Stimulated activated CD8-positive, alpha-beta memory T cell treated with anti-CD3 and anti-CD28 coated beads, Interleukin-12 subunit alpha, Interleukin-12 subunit beta, amount 100 ng/mL, for 4 hours (primary cell): ENCODE measurements around the gene NABP1.
"Not testable (repeated sequence)": the region's sequence is repeated elsewhere in the genome, so short reads cannot be mapped to it uniquely, and the experiment has no call there.

ENCODE experiments used
- DNase-seq: peaks from one replicate; pipeline ENCODE4 v3.0.0-alpha.2; 2020; ENCODE audit warnings: low read depth

NABP1 gene, protein sequence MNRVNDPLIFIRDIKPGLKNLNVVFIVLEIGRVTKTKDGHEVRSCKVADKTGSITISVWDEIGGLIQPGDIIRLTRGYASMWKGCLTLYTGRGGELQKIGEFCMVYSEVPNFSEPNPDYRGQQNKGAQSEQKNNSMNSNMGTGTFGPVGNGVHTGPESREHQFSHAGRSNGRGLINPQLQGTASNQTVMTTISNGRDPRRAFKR

DNA sequence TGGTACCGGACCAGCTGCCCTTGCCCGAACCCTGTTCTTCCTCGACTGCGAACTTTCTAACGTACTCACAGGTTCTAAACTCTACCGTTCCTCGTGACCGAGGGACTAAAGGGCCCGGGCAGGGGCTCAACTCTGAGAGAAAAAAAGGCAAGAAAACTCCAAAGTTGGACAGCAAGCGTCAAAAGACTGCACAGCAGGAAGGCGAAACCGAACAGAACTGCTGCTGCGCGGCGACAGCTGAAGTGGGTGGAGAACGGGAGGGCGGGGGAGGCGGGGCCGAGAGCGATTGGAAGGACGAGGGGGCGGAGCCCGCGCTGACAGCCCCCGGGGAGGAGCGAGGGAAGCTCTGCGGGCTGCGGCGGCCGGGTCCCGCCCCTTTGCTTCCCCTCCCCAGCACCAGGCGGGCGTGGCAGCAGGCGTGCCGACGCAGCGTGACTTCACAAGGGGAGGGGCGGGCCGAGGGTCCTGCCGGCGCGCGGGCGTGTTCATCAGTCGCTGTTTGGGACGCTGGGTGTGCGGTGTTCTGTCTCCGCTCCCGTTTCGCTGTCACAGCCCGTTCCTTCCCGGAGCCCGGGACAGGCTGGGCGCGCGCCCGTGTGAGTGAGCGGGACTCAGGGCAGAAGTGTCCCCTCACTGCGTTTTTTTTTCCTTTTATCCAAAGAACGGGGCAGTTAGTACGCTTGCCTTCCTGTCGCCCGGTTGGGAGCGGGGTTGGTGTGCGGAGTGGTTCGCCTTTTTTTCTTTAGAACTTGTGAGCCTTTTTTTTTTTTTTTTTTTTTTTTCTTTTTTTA lies at the start of gene NABP1:
Gene NABP1 (plus strand): TSS at position 491 of the 791 bp plus-strand sequence. CDS start 479 bp downstream, outside the sequence.
- DNase-seq, result peak; percentile 98

DNA sequence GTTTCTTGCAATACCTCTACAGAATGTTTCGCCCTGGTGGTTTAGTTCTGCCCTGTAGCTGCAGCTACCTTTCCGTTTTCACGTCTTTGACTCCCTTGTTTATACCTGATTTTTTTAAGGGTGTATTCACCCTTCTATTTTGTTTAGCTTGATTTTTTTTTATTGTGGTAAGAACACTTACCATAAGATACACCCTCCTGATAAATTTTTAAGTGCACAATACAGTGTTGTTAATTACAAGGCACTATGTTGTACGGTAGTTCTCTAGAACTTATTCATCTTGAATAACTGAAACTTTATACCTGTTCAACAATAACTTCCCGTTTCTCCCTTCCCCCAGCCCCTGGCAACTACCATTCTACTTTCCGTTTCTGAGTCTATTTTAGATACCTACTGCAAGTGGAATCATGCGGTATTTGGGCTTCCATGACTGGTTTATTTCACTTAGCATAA lies 48.9 kb upstream of the NABP1 start:
- no peak for DNase-seq

DNA sequence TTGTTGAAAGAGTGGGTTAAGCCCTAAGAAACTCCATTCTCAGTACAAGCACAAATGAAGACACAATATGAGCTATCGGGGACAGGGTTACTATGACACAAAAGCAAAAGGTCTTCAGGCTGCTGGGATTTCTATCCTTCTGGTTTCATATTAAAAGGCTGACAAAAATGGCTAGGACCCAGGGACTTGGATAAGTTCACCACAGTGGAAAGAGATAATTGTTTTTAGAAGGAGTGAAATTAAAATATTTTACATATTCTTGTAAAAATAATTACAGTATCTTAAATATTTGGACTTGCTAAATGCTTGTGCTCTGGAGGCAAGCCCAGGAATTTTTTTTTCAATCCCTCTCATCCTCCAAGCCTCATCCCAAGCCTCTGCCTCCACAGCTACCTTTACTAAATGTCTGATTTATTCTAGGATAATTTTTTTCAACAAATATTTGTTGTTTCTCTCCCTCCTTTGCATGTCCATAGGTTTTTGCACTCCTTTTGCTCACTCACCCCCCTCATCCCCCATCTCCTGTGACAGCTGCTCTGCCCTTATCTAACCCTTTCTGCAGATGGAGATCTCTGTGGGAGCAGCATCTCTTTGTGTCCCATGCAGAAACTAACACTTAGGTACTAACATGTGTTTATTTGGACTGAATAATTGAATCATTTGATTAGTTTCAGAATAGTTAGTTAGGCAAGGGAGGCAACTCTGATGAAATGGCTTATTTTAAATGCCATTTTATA lies 47.8 kb upstream of the NABP1 start:
- no peak for DNase-seq

DNA sequence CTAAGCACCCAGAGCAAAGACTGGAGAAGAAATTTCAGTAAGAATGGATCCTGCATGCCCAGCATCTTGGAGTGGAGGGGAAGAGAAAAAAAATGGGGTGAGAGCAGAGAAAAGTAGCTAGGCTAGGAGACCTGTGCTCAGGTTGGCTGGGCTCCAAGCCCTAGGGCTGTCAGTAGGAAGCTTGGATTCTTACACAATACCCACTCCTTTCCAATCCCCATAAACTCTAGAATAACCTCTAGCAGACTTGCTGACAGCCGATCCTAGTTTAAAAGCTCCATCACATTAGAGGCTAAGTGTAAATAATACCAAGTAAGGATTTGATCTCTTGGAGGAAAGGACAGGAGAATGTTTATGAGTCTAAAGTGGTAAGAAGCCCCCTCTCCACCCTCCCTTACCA lies 46.2 kb upstream of the NABP1 start:
- no peak for DNase-seq

DNA sequence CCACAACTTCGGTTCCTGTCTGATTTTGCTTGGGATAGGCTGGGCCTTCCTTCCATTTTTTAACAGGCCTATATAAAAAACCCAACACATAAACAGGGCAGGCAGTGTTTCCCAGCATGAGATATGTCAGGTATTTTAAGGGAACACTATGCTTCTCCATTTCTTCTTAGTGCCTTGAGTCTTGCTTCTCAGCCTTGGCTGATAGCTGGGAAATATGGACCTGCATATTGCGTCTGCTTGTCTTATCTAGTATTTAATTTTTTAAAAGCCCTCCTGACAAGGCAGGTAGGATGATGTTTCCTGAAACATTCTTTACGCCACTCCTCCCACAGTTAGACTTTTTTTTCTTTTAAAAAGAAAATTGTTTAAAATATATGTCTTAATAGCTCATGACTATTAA lies 45.5 kb upstream of the NABP1 start:
- no peak for DNase-seq

DNA sequence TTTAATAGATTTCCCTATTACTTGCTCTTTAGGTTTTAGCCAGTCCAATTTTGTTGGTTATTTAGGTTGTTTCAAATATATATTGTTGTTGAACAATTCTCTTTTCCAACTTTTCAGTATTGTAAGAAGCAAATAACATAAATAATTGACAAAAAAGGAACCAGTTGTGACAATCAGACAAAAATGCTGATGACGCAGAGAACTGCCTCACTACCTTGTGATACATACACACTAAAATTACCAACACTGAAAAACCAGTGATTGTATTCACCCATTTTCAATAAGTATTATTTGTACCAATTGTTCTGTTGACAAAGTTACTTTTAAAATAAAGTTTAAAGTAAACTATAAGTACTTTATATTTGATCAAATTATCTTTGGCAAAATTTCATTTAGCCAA lies 43.1 kb upstream of the NABP1 start:
- no peak for DNase-seq

DNA sequence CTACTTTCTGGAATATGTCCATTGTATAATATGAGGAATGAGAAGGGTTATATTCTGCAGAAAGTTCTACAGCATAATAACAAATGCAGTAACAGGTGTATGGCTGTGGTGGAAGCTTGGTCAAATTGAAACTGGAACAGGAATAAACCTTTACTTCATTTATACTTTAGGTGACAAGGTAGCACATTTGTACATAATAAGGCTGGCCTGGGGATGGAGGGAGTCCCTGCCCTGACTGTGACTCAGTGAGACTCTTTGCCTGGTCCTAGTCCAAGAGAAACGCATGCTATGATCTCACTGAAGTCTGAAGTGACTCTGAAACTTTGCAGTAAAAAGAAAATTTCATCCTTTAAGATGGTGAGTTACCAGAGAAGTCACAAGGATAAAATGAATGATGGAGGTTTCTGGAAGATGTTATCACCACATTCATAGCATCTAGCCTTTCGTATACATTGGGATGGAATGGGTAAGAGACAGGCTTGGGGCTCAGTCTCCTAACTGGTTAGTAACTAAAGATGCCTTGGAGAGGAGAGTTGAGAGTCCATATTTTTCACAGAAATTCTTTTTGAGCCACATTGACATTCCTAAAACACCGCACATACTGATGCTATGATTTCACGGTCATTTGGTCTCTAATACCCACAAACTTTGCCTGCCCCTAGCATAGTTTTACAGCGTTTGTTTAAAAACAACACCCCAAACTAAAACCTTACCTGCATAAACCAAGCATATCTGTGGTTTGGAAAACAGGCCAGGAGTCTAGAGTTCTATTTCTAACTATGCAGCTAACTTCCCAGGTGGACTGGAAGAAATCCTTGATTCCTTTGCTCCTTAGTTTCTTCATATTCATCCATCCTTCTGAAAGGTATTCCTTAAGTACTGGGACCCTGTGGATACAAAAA lies 42.4 kb upstream of the NABP1 start:
- no peak for DNase-seq

DNA sequence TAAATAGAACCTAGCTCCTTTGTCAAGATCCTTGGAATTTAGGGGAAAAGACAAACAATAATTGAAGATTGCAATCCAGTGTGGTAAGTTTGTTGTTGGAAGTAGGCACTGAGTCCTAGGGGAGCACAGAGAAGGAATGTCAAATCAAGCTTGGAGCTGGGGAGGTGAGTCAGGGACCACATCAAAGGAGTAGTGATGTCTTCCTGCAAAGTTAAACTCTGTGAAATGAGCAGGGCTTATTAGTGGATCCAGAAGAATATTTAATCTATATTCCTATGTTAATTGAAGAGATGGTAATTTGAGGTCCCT lies 41.7 kb upstream of the NABP1 start:
- DNase-seq, result no peak

DNA sequence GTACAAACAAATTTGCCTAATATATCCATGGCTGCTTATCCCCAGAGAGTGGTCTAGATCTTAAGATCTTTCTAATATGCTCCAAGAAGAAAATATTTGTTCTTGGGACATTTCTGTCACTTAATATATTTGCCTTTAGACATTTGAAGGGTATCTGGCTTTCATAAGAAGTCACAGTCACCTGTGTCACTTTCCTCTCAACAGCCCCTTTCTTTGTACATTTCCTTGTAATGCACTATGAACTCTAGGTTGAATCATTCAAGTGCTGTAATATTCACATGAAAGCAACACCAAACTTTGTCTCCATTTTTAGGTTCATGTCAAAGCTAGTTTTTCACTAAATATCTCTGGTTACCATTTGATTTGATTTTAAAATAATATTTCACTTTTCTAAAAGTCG lies 41.4 kb upstream of the NABP1 start:
- DNase-seq, result no peak

DNA sequence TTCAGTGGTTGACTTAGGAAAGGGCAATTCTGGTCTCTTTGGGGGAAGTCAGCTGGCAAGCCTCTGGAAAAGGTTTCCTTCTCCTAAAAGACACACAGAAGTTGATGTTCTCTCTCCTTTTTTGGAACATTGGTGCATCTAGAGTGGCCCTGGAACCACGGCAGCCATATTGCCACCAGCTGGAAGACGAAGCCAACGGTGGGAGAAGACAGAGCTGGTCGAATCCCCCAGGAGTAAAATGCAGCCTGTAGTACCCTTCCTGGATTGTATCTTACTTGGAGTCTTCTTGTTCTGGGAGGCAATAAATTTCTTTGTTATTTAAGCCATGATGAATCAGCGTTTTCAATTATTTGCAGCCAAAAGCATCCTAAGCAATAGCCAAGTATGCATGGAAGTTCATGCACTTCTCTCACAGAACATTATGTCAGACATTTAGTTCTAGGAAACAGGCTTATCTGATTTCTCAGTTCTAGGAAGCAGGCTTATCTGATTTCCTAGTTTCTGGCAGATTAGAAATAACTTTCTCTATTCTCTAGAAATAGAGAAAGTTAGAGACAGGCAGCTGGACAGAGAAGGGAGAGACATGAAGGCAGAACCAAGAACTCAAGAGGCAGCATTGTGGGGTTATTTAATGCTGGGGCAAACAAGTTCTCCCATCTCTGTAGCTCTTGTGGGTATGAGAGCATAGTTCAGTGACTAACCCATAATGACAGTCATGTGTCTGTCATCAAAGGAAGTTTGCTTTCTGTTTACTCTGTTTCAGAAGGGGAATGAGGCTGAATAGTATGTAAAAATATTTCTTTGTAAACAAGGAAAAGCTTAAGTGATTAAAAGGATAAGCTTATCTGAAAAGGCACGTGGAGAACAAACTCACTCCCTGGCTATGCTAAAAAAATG lies 40.5 kb upstream of the NABP1 start:
- no peak for DNase-seq

DNA sequence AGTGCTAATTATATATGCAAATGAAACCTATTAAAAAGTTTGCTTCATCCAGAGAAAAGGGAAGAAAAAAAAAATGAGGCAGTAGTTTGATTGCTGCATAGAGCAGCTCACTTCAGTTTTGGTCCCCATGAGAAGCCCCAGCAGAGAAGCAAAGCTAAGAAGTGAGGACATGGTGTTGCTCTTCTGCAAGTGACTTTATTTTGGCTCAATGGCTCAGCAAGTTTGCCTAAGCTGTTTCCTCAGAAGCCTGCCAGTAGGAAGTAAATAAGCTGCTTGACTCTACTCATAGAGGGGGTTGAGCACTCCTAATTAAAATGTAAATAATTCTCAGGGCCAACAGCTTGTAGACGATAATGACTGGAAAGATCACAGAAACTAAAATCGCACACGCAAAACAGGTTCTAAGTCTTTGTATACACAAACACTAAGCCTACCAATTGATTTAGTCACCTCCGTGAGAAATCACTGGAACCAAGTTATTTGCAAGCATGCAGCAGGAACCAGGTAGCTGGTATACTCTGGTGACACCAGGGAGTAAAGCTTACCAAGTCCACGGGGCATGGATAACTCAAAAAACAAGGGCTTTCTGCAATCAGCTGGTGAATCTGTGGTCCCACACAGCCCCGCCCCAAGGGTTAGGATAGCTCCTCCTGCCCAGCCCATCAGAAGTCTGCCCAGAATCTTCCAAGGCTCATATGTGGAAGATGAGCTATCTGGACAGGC lies 39.7 kb upstream of the NABP1 start:
- no peak for DNase-seq

DNA sequence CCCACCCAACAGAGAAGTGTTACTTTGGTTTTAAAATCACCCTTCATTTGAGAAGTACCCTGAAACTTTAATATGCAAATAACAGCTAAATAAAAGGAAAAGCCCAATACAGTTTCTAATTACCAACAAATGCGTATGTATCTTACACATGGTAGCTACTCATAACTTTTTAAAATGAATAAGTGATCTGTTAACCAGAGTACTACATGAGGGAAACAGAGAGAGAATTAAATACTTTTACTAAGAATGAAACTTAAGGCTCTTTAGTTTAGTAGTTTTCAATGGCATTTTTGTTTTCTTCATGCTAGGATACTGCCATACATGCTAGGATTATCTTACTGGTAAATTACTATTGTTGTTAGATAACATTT lies 39.1 kb upstream of the NABP1 start:
- DNase-seq, result no peak

DNA sequence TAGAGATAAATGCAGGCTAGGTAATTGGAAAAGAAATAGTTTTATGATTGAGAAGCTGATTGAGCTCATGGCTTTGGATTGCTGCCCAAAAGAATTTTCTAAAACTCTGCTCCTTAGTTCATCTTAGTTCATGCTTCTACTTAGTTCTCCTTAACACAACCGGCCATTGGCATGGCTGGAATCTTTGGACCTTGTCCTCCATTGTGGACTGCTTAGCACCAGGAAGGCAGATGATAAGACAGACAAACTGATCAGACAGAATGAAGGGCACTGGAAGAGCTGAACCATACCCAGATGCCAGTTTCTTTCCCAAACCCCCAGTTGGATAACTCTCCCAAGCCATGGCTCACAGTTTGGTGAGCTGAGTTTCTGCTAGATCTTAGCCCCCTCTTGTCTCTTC lies 36.3 kb upstream of the NABP1 start:
- DNase-seq, result no peak

DNA sequence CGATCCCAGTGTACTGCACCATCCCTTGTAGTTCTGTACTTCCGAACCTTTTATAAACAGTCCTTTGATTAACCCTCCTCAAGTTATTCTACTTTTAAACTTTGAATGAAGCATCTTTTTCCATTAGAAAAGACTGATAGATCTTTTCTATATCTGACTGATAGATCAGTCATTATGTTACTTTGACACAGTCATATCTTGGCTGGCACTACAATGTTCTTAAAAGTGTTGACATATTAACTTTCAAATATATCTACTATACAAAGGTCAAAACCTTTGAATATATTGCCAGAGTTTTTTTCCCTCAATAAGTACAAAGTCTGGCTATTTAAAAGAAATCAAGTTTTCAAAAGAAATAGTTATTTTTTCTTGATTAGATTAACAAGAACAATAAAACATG lies 35.4 kb upstream of the NABP1 start:
- DNase-seq, result no peak

DNA sequence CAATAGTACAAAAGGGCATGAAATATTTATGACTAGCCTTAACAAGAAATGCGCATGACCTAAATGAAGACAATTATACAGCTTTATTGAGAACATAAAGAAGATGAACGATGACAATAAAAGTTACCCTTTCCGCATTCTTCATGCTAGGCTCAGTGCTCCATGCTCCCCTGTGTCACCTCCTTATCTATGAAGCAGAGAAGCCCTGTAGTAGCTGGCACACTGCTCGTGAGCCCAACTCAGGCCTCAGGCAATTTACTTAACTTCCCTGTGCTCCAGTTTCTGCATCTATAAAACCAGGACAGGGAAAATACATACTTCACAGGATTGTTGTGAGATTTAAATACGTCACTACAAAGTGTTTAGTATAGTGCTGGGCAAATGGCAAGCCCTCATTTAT lies 34.5 kb upstream of the NABP1 start:
- no peak for DNase-seq

DNA sequence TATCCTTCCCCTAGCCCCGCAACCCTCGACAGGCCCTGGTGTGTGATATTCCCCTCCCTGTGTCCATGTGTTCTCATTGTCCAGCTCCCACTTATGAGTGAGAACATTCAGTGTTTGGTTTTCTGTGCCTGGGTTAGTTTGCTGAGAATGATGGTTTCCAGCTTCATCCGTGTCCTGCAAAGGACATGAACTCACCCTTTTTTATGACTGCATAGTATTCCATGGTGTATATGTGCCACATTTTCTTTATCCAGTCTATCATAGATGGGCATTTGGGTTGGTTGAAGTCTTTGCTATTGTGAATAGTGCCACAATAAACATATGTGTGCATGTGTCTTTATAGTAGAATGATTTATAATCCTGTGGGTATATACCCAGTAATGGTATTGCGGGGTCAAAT lies 33.3 kb upstream of the NABP1 start:
- not testable (repeated sequence) for DNase-seq

DNA sequence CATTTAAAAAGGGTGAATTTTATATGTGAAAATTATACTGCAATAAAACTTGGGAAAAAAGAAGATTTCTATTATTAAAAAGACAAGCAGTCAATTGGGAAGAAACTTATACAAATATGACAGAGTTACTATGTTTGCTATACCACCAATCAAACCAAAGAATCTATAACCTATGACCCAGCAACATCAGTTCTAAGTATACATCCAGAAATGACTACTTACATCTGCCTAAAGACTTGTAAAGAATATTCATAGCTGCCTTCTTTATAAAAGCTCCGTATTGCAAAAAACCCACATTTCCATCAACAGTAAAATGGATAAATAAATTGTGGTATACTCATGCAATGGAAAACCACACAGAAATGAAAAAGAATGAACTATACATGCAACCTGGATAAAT lies 32.9 kb upstream of the NABP1 start:
- no peak for DNase-seq

DNA sequence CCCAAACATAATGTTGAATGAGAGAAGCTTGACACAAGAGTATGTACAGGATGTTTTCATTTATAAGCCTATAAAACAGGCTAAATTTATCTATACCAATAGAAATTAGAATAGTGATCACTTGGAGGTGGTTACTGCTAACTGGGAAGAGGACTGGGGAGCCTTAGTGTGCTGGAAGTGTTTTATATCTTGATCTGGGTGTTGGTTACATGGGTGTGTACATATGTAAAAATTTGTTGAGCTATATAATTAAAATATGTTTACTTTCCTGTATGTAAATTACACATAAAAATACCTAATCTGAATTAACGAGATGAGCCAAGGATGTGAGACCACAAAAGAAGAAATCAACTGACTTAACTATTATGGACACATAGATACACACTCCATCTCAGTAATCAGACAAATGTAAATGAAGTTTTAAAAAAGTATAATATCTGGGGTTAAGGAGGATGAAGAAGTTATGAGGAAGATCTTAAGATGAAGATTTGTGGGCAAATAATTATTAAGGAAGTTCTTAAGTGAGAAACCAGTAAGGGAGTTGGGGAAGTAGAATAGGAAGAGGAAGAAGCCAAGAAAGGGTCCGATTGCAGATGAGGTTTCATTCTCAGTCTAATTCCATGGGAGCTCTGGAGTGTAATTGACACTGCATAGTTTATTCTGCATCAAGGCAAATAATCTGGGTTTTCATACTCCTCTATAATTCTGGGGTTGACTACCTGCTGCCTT lies 32.3 kb upstream of the NABP1 start:
- DNase-seq, result no peak

DNA sequence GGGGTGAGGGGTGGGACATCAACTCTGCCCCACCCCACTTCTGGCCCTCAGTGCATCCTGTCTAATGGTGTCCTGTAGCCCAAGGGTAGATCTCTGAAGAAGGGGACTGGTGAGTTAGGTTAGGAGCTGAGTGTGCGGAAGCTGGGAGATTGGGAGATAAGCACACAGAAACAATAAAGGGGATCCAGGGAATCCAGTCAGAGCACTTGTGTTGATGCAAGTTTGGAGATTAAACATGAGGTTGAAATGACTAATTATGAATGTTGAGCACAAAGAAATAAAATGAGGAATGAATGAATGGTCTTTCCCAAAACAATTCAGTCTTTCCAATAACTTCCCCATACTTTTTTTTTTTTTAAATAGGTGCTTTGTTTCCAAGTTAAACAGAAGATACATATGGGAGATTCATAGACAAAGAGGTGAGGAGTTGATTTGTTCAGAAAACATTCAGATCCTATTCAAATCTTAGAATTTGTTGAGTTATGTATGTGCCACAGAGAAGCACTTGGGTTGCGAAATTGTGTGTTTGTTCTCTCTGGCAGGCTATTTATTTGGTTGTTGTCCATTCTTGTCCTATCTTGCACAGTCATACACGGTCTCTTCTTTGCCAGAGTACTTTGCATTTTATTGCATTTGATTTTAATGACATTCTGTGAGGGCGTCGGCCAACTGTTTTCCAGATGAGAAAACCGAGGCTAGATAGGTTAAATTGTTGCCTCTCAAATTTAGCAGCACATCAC lies 31.6 kb upstream of the NABP1 start:
- DNase-seq, result no peak
